ENCODE data around the gene LIPE.

LIPE gene

GRCh38 chr19:42411581-42412178 is 15.5 kb downstream of the LIPE start:
- DNase-seq (ENCODE audit: low spot score): no peak

GRCh38 chr19:42410371-42410770 is 16.8 kb downstream of the LIPE start:
- no peak for DNase-seq (ENCODE audit: low spot score)

GRCh38 chr19:42409477-42409876 is 17.7 kb downstream of the LIPE start:
- no peak for DNase-seq (ENCODE audit: low spot score)

DNA sequence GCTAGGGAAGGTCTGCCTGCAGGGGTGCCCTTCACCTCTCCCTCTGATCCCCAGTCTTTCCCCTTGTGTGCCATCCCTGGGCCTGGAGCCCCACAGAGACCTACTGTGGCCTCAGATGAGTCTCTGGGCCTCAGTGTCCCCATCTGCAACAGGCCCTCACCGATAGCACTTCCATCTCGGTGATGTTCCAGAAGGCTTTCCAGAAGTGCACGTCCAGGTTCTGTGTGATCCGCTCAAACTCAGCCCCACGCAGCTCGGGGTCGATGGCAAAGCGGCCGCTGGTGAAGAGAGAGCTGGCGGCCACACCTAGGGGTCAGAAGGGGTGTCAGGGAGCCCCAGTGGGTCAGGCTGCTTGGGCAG is 19.4 kb downstream of the LIPE start:
- no peak for DNase-seq (ENCODE audit: low spot score)

DNA sequence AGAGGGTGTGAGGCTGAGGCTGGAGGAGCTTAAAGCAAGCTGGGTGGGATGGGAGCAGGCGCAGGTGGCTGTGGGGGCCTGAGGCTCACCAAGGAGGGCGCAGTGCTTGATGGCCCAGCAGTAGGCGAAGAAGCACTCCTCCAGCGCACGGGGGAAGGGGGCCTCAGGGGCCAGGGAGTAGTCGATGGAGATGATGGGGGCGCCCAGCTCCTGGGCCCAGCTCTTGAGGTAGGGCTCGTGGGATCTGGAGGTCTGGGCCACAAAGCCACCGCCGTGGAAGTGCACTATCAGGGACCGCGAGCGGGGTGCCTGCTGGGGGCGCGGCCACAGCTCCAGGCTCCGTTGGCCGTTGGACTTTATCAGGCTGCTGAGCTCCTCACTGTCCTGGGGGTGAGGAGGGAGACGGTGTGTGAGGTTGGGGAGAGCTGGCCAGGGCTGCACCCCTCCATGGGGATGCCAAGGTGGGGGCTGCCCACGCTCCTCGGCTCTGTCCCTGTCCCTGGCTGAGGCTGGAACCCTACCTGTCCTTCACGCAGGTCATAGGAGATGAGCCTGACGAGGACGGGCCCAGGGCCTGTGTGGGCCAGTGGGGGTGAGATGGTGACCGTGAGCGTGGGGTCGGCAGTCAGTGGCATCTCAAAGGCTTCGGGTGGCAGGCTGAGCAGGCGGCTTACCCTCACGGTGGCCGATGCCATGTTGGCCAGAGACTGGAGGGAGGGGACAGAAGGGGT is 19.9 kb downstream of the LIPE start:
- DNase-seq (ENCODE audit: low spot score): no peak

GRCh38 chr19:42406111-42406510 is 21.1 kb downstream of the LIPE start:
- no peak for DNase-seq (ENCODE audit: low spot score)

GRCh38 chr19:42403586-42403985 is 23.6 kb downstream of the LIPE start:
- DNase-seq (ENCODE audit: low spot score): no peak

DNA sequence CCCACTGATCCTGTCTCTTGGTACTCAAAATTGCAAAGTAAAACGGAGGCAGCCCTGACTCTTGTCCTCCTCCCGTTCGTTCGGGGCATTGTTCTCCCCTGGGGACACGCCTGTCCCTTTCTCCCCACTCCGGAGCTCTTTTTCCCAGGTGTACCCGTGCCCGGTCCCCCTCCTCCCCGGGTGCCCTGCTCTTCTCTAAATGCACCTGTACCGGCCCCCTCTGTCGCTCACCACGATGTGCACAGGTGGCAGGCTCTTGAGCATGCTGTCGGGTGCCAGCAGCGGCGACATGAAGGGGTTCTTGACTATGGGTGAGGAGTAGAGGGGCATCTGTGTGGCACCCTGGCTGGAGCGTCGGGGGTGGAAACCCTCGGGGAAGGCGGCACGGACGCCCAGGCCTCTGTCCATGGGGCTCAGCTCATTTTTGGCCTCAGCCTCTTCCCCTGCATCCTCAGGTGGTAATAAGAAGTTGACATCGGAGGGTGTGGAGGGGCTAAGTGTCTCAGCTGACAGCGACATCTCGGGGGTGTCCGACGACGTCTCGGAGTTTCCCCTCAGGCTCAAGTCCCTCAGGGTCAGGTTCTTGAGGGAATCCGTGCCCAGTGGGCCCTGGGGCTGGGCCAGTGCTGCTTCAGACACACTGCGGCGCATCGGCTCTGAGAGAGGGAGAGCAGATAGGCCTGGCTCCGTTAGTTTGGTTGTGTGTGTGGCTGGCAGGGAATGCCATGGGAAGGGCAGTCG is 24.6 kb downstream of the LIPE start:
- DNase-seq (ENCODE audit: low spot score): no peak

GRCh38 chr19:42401365-42402303 is 25.6 kb downstream of the LIPE start:
- peak; percentile 76 for DNase-seq (ENCODE audit: low spot score)

GRCh38 chr19:42400404-42400803 is 26.8 kb downstream of the LIPE start:
- no peak for DNase-seq (ENCODE audit: low spot score)

DNA sequence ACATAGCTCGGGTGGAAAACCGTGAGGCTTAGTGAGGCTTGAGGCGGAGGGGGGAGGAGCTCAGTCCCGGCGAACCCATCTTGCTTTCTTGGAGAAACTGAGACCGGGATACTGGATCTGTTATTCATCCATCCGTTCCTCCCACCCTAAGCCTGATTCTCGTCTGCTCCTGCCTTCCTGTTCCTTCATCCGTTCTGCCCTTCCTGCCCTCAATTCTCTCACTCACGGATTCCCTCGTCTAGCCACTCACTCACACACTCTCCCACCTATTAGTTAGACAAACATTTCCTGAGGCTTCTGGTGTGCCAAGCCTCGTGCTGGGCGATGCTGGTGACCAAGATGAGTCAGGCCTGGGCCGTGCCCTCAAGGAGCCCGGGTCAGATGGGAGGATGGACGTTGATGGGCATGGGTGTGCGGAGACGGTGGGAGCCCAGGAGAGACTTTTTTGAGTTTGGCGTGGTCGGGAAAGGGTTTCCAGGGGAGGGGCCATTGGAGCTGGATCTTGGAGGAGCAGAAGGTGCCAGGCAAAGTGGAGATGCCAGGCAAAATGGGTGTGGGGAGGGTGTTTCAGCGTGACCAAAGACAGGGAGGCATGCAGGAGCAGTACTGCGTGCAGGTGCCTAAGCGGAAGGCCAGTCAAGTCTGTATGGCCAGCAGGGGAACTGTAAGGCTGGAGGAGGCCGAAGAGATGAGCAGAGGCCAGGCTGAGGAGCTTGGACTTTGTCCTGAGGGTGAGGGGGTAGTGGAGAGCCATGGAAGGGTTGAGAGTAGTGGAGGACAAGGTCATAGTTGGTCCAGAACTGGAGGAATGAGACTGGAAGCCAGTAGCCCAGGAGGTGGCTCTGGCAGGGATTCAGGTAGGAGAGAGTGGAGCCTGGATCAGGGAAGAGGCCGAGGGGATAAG is 29.7 kb downstream of the LIPE start:
- DNase-seq (ENCODE audit: low spot score): no peak

DNA sequence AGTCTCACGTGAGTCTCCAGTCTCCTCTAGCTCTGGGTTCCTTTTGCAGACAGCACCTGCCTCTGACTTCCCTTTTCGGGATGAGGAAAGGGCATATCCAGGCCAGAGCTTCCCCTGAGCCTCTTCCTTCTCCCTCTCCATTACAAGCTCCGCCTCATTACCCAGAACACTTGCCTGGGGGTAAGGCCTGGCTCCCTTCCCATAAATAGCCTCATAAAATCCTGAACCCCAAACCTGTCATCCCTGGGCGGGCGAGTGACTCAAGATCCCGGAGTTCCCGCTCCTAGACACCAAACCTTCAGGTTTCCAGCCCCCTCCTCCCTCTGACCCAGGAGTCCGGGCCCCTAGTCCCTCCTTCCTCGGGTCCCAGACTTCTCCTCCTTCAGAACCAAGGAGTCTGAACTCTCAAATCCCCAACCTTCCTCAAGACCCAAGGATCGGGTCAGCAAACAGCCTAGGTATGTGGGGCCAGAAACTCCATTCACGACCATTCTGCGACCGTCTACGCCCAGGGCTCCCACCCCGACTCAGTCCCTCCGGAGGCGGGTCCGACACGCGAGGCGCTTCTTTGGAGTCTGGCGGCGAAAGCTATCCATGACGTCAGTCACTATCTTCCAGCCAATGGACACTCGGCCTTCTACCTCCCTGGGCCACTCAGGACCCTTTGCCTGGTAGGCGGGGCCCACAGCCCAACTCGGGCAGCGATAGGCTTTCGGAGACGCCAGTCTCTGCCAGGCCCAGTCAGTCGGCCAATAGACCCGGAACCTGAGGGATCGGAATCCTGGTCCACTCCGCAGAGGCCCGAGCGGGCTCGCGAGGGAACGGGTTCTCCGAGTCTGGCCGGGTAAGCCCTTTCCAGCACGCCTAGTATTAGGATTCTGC is 30.6 kb downstream of the LIPE start:
- DNase-seq (ENCODE audit: low spot score): peak; percentile 94

DNA sequence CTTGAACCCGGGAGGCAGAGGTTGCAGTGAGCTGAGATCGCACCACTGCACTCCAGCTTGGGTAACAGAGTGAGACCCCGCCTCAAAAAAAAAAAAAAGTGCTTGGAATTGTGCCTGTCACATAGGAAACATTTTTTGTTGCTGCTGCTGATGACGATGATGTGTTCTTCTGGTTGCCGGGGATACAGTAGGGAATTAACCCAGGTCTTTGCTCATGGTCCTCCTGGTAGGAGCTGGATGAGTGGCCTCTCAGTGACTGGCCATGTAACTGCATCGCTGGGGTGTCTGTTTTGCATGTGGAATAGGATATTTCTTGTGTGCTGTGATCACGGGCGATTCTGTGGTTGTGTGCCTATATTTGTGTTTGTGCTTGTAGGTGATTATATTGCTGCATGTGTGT is 32.4 kb downstream of the LIPE start:
- no peak for DNase-seq (ENCODE audit: low spot score)

- DNase-seq (ENCODE audit: low spot score): no peak
These were observed 35.0 kb downstream of the LIPE start for GRCh38 chr19:42392165-42392564.

GRCh38 chr19:42389899-42390298 is 37.3 kb downstream of the LIPE start, which contains the start of gene CNFN:
CNFN (minus strand) TSS chr19:42390297; CDS start chr19:42389037, 1,260 bp downstream.
- DNase-seq (ENCODE audit: low spot score): no peak

DNA sequence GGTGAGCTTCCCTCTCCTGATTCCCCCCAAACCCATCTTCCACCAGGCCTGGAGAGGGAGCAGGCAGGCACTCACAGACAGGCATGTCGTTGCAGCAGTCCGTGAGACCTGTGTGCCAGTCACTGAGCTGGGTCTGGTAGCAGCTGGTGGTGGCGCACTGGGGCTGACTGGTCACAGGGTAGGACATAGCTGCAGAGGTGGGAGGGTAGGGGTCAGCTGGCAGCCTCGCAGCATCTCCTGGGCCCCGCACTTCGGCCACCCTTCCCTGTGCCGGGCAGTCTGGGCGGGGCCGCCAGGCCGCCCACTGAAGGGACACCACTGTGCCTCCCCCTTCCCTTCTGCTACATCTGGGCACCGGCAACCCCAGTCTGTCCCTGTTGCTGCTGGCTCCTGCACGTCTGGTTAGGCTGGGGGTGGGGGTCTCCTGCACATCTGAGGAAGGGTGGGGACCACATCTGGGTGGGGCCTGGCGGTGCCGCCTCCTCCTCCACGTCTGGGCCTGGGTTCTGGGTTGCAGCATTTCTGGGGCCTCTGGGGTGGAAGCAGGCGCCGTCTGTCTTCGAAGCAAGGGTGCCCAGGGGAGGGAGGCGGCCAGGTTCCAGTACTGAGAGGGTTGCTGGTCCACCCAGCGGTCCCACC is 38.2 kb downstream of the LIPE start:
- no peak for DNase-seq (ENCODE audit: low spot score)

DNA sequence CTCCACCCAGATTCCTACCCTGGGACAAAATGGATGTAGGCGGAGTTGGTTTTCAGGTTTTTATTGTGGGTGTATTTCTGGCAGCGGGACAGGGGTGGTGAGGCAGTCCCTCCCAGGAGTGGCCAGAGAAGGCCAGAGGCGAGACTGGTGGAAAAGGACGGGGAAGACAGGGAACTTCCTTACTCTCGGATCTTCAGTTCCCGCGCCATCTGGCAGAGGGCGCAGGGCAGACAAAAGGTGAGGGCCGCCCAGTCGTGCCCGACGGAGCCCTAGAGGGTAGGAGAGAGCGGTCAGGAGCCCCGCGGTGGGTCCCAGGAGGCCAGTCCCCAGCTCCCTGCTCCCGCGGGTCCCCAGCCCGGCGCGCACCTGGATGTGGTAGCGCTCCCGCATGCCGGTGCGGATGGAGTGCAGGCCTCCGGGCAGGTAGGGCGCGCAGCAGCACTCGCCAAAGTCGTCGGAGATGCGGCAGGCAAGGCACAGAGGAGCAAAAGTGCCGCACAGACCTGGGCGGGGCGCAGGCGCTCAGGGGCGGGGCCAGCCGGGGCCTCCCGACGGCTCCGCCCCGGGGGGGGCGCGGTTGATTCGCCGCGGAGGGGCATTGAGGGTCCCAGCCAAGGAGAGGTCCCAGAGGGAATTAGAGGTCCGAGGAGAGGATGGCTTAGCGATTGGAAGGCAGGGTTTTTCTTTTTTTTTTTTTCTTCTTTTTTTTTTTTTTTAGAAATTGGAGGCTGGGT is 40.0 kb downstream of the LIPE start:
- peak; percentile 28 for DNase-seq (ENCODE audit: low spot score)

GRCh38 chr19:42380155-42380554 is 47.0 kb downstream of the LIPE start:
- no peak for DNase-seq (ENCODE audit: low spot score)

All from hematopoietic multipotent progenitor cell treated with erythropoietin and hydrocortisone succinate and interleukin-3 and kit ligand, for 15 days (in vitro differentiated cells).